Body of pancreas (tissue), 4 donors: Measurements from ENCODE around the gene FBXO3. TPM values are rescaled to one million over a fixed set of nuclear protein-coding genes. Genes with fewer than 3 reads are reported as not detected.

ENCODE experiments used
- ATAC-seq: fragments of 150-250 bp; one replicate; pipeline ENCODE4 v1.9.1; 2016
- DNase-seq, 4 donors: peaks; one replicate each; pipeline ENCODE4 v3.0.0-alpha.2; 2019
- H3K27ac ChIP-seq, 4 donors: fragments of 200-600 bp; sonication (generic); 1 replicate in 3 of 4; 2 replicates in 1 of 4; pipeline versions ENCODE4 v1.5.1 to v1.6.1; 2016 to 2019; ENCODE audit warnings: mild to moderate bottlenecking in 1 of 4, mixed read lengths in 1 of 4, moderate library complexity in 1 of 4
- H3K27me3 ChIP-seq, 2 donors: fragments of 200-600 bp; sonication (generic); one replicate each; pipeline ENCODE4 v1.6.0; 2016; ENCODE audit warnings: mild to moderate bottlenecking in 1 of 2
- H3K36me3 ChIP-seq, 2 donors: fragments of 200-600 bp; sonication (generic); replicated peaks in 1 of 2; 2 replicates each; pipeline ENCODE4 v1.5.1; 2016; ENCODE audit warnings: low read depth in 2 of 2; ENCODE audit not compliant: insufficient read depth in 1 of 2
- H3K4me1 ChIP-seq: fragments of 200-600 bp; sonication (generic); one replicate; pipeline ENCODE4 v1.6.0; 2016
- H3K4me3 ChIP-seq, 2 donors: fragments of 200-600 bp; sonication (generic); 1 replicate in 1 of 2; 2 replicates in 1 of 2; pipeline ENCODE4 v1.5.1; 2016 to 2019
- H3K9me3 ChIP-seq, 3 donors: fragments of 200-600 bp; sonication (generic); 1 replicate in 2 of 3; 2 replicates in 1 of 3; pipeline ENCODE4 v1.5.1; 2016
- CTCF ChIP-seq, 7 experiments: fragments of 450-650 bp in 4 of 7; fragments of 200-600 bp in 3 of 7; sonication (generic) in 3 of 7; IDR thresholded peaks; one replicate each; pipeline ENCODE4 v1.5.1; 2016 to 2019; ENCODE audit warnings: antibody characterized with exemption in 7 of 7
- POLR2A ChIP-seq, 3 donors: fragments of 450-650 bp; IDR thresholded peaks; one replicate each; pipeline ENCODE4 v1.6.1; 2016; ENCODE audit warnings: antibody characterized with exemption in 3 of 3, mild to moderate bottlenecking in 2 of 3
- WGBS, 2 donors: methylation state at CpG; one replicate each; pipeline ENCODE4 v1.1.5; 2017; 5-methylcytosine and 5-hydroxymethylcytosine counted together
- intact Hi-C: fragments of 100-400 bp; cut with DNase I; formaldehyde crosslinking; loops from one replicate; pipeline ENCODE4 v1.15.1; 2023
- total RNA-seq, 2 donors: library from RNA; depleted of rRNA; stranded (reverse); fragments of >200 nt; gene quantifications; one replicate each; pipeline ENCODE4 v1.1.0, GENCODE V29; 2016

FBXO3 gene
- total RNA-seq, 2 donors from 2014 or later, result 24.7 to 40.5 TPM

- intact Hi-C loops, result no loop called here
- DNase-seq, result no peak
- 54 to 64% methylated on average over 5 of the region's 5 CpGs for WGBS, 2 donors
- Histone ChIP-seq H3K36me3 (no peaks in the 10 kb centered on the region), H3K4me1 (peaks cover 71% of the 10 kb centered on the region), H3K4me3 (no peak overlapping the region), H3K27ac (peak overlapping the region in 3 of 4 donors; percentile 78 to 88 (median 83)), H3K27me3 (no peaks in the 10 kb centered on the region), H3K9me3 (no peaks in the 10 kb centered on the region)
- TF ChIP-seq CTCF (IDR thresholded peaks at IDR 0.05) (no peak), POLR2A (IDR thresholded peaks at IDR 0.05) (no peak)
- ATAC-seq, result no peak
Measured at GRCh38 chr11:33703234-33703633, 71.1 kb downstream of the FBXO3 start.

GRCh38 chr11:33701302-33702230 lies 72.8 kb downstream of the FBXO3 start:
- peak in 3 of 4 donors; percentile 39 to 54 (median 54) for DNase-seq
- H3K27me3 ChIP-seq, result no peaks in the 10 kb centered on the region

GRCh38 chr11:33700502-33701271 lies 73.6 kb downstream of the FBXO3 start, which contains the start of gene C11orf91:
TSS of gene C11orf91 (minus strand) at chr11:33700826. CDS start at chr11:33700740, 86 bp downstream.
- no peaks in the 10 kb centered on the region for H3K36me3 ChIP-seq
- ATAC-seq (peak; percentile 87), DNase-seq (peak; percentile 96 to 98 (median 96))
- 1 to 4% methylated on average over 9 to 59 of the region's 72 CpGs for WGBS, 2 donors
- H3K27ac ChIP-seq, result peak within 1 kb of the TSS; percentile 78 to 88 (median 81)
- H3K27me3 ChIP-seq, result no peaks in the 10 kb centered on the region
- no peaks in the 10 kb centered on the region for H3K9me3 ChIP-seq
- intact Hi-C loops, result no loop called here
- H3K4me1 ChIP-seq, result peaks cover 77% of the 10 kb centered on the region
- H3K4me3 ChIP-seq, result peak within 1 kb of the TSS in 1 of 2 donors; percentile 40
- TF ChIP-seq POLR2A (IDR thresholded peaks at IDR 0.05) (peak in 2 of 3 donors; percentile 73 to 74), CTCF (IDR thresholded peaks at IDR 0.05) (no peak)

More at GRCh38 chr11:33701302-33702230, 72.8 kb downstream of the FBXO3 start:
- intact Hi-C loops, result no loop called here
- no peaks in the 10 kb centered on the region for H3K36me3 ChIP-seq
- 8 to 13% methylated on average over 7 of the region's 7 CpGs for WGBS, 2 donors
- TF ChIP-seq CTCF (IDR thresholded peaks at IDR 0.05) (no peak), POLR2A (IDR thresholded peaks at IDR 0.05) (peak in 1 of 3 donors; percentile 18)
- ATAC-seq, result peak; percentile 13
- no peak overlapping the region for H3K4me3 ChIP-seq
- H3K27ac ChIP-seq, result peak overlapping the region; percentile 78 to 88 (median 81)
- peaks cover 74% of the 10 kb centered on the region for H3K4me1 ChIP-seq
- no peaks in the 10 kb centered on the region for H3K9me3 ChIP-seq

- no peak overlapping the region for H3K4me3 ChIP-seq
- H3K4me1 ChIP-seq, result peaks cover 79% of the 10 kb centered on the region
- DNase-seq, result peak; percentile 27 to 43 (median 30)
- no peaks in the 10 kb centered on the region for H3K36me3 ChIP-seq
- intact Hi-C loops, result no loop called here
- peak; percentile 2 for ATAC-seq
- H3K27ac ChIP-seq, result peak overlapping the region; percentile 78 to 88 (median 81)
- no peaks in the 10 kb centered on the region for H3K9me3 ChIP-seq
- no peaks in the 10 kb centered on the region for H3K27me3 ChIP-seq
- 43 to 89% methylated on average over 10 to 24 of the region's 25 CpGs for WGBS, 2 donors
- TF ChIP-seq CTCF (IDR thresholded peaks at IDR 0.05) (no peak), POLR2A (IDR thresholded peaks at IDR 0.05) (no peak)
Measured at GRCh38 chr11:33700063-33700501, 74.2 kb downstream of the FBXO3 start.
